ENCODE measurements around the gene NFIA. TPM values are rescaled to one million over a fixed set of nuclear protein-coding genes. Genes with fewer than 3 reads are reported as not detected.

Gene NFIA
- total and polyA plus RNA-seq, 7 donors: 4.0 to 42.7 (median 30.6) TPM

DNA sequence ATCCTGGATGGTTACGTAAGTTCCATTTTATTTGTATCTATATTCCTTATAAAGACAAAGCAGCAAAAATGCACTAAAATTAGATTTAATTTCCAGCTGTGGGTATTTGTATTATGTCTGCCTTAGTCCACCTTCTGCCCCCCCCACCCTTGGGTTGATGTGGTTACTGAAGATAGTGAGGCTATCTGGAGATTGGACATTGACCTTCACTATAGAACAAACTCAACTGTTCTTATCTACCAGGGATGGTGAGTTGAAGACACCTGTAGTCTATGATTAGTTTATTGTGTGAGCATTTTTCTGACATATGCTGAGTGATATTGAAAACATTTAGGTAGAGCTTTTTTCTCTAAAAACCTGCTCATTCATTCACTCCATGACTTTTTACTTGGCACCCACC is 122.2 kb downstream of the NFIA start:
- no peak for ATAC-seq
- Histone ChIP-seq H3K4me1 (peaks cover 34% of the 10 kb centered on the region), H3K9me3 (no peaks in the 10 kb centered on the region)

DNA sequence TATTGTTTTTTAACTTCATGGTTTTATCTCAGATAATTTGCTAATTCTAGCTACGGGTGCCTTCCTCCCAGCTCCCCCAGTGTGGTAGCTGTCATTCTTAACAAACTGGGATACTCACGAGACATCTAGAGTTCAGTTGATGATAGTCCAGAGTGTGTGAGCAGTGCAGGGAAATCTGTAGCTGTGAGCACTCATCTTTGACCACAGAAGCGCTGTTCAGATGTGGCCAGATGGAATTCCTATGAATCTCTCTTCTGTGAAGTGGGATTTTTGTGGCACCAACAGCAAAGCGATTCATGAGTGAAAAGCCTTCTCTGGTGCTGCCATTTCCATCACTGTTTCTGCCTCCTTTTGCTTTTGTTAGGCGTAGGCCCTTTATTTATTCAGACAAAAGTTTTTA is 125.1 kb downstream of the NFIA start:
- intact Hi-C loops (cut with DNase I): no loop called here
- ATAC-seq (no peak), DNase-seq (no peak)
- WGBS, 3 donors: 74 to 91% (median 77%) methylated on average over 5 of the region's 5 CpGs
- Histone ChIP-seq H3K4me1 (peaks cover 33% of the 10 kb centered on the region), H3K27me3 (ENCODE audit: insufficient read depth in 3 of 3, low read length in 2 of 3) (no peaks in the 10 kb centered on the region), H3K9me3 (no peaks in the 10 kb centered on the region), H3K36me3 (ENCODE audit: insufficient read depth in 1 of 2, low read depth in 1 of 2) (no peaks in the 10 kb centered on the region), H3K27ac (no peak overlapping the region), H3K4me3 (no peak overlapping the region)
- TF ChIP-seq, protein P1, sequence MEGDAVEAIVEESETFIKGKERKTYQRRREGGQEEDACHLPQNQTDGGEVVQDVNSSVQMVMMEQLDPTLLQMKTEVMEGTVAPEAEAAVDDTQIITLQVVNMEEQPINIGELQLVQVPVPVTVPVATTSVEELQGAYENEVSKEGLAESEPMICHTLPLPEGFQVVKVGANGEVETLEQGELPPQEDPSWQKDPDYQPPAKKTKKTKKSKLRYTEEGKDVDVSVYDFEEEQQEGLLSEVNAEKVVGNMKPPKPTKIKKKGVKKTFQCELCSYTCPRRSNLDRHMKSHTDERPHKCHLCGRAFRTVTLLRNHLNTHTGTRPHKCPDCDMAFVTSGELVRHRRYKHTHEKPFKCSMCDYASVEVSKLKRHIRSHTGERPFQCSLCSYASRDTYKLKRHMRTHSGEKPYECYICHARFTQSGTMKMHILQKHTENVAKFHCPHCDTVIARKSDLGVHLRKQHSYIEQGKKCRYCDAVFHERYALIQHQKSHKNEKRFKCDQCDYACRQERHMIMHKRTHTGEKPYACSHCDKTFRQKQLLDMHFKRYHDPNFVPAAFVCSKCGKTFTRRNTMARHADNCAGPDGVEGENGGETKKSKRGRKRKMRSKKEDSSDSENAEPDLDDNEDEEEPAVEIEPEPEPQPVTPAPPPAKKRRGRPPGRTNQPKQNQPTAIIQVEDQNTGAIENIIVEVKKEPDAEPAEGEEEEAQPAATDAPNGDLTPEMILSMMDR (IDR thresholded peaks at IDR 0.05): no peak

More for the DNA sequence above, 122.2 kb downstream of the NFIA start:
- H3K27ac ChIP-seq: no peak overlapping the region
- H3K36me3 ChIP-seq (ENCODE audit: insufficient read depth in 1 of 2, low read depth in 1 of 2): no peaks in the 10 kb centered on the region
- TF ChIP-seq, protein P1 (IDR thresholded peaks at IDR 0.05): no peak
- intact Hi-C loops (cut with DNase I): no loop called here
- no peaks in the 10 kb centered on the region for H3K27me3 ChIP-seq (ENCODE audit: insufficient read depth in 3 of 3, low read length in 2 of 3)
- no peak for DNase-seq
- H3K4me3 ChIP-seq: no peak overlapping the region
- 95 to 97% (median 97%) methylated on average over 1 of the region's 1 CpG for WGBS, 3 donors

DNA sequence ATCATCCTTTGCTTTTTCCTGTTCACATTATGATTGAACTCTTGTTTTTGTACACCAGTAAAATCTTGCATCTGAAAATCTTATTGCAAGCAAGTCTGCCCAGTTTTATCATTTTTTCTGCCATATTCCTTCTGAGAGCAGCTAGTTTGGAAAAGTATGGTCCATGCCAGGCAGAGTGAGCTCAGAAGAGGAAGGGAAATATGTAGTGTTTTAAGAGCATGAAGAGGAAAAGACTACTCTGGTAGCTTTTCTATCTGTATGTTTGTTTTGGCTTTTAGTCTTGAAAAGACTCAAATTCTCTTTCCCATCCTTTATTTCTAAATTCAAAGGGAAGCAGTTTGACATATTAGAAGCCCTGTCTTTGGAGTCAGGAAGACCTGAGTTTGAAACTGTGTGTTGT is 125.8 kb downstream of the NFIA start:
- Histone ChIP-seq H3K4me1 (peaks cover 33% of the 10 kb centered on the region), H3K36me3 (ENCODE audit: insufficient read depth in 1 of 2, low read depth in 1 of 2) (no peaks in the 10 kb centered on the region), H3K4me3 (no peak overlapping the region), H3K27me3 (ENCODE audit: insufficient read depth in 3 of 3, low read length in 2 of 3) (no peaks in the 10 kb centered on the region), H3K9me3 (no peaks in the 10 kb centered on the region), H3K27ac (peak overlapping the region; percentile 12)
- ATAC-seq (no peak), DNase-seq (no peak)
- TF ChIP-seq, protein P1 (IDR thresholded peaks at IDR 0.05): no peak
- intact Hi-C loops (cut with DNase I): no loop called here

DNA sequence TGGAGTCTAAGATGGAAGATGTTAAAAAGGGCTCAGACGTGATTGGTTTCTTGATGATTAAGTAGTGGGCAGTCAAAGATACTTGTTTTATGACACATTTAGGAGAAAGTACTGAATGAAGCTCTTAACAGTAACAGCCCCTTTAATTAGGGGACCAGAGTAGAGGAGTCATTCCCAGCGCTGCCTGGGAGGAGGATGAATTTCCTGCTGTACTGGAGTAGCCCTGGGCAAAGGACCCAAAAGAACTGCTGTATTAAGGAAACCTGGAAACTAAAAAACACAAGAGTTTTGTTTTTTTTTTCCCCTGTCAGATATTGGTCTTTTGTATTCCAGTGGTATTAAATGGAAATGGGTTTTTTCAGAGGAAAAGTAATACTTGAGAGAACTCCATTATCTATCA is 126.5 kb downstream of the NFIA start:
- DNase-seq (no peak), ATAC-seq (no peak)
- Histone ChIP-seq H3K4me1 (peaks cover 28% of the 10 kb centered on the region), H3K4me3 (no peak overlapping the region), H3K27me3 (ENCODE audit: insufficient read depth in 3 of 3, low read length in 2 of 3) (no peaks in the 10 kb centered on the region), H3K36me3 (ENCODE audit: insufficient read depth in 1 of 2, low read depth in 1 of 2) (no peaks in the 10 kb centered on the region), H3K9me3 (no peaks in the 10 kb centered on the region), H3K27ac (no peak overlapping the region)
- intact Hi-C loops (cut with DNase I): no loop called here
- TF ChIP-seq, protein P1 (IDR thresholded peaks at IDR 0.05): no peak
- 58 to 73% (median 61%) methylated on average over 2 of the region's 2 CpGs for WGBS, 3 donors

DNA sequence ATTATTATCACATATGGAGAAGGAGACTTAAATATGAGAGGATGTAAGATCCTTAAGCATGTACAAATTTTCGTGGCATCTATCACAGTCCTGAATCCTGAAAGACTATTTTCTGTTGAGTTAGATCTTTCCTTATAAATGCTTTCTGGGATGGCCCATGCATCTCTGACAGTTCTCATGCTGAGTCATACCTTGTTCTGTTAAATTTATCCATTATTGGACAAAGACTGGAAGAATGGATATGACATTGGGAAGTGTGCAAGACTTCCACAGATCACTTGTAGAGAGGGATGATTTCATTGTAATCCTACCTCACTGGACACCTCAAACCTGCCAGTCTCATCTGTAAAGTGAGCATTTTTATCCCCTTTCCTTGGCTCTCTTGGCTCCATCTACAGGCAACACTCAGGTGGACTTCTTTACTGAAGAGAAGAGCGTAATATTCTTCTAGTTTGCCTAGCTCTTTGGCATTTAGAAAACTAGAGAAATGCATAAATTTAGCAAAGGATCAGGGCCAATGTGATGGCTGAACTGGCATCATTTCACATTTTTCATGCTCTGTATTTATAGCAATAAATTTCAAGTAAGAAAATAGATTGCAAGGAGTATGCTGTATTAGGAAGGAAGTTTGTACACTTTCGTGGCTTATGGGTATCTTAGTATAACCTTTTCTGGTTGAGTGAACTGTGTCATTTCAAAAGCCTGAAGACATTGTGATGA is 128.2 kb downstream of the NFIA start:
- DNase-seq: no peak
- Histone ChIP-seq H3K9me3 (no peaks in the 10 kb centered on the region), H3K36me3 (ENCODE audit: insufficient read depth in 1 of 2, low read depth in 1 of 2) (no peaks in the 10 kb centered on the region), H3K27ac (no peak overlapping the region), H3K4me3 (no peak overlapping the region), H3K4me1 (peaks cover 39% of the 10 kb centered on the region), H3K27me3 (ENCODE audit: insufficient read depth in 3 of 3, low read length in 2 of 3) (no peaks in the 10 kb centered on the region)
- WGBS, 3 donors: 71 to 88% (median 77%) methylated on average over 3 of the region's 3 CpGs
- TF ChIP-seq, protein P1 (IDR thresholded peaks at IDR 0.05): peak; percentile 14
- intact Hi-C loops (cut with DNase I): no loop called here
- peak in 2 of 4 donors; percentile 42 to 60 for ATAC-seq

Measured in psoas muscle (tissue), 8 donors.